ENCODE measurements around the gene INSYN2B. TPM values are rescaled to one million over a fixed set of nuclear protein-coding genes. Genes with fewer than 3 reads are reported as not detected.
"Not testable (repeated sequence)": the region's sequence is repeated elsewhere in the genome, so short reads cannot be mapped to it uniquely, and the experiment has no call there.

INSYN2B gene
- total and polyA plus RNA-seq, 2 of the 8 experiments (the other 6 are each of a cell fraction or from before 2014, with no cell fraction given): not detected

DNA sequence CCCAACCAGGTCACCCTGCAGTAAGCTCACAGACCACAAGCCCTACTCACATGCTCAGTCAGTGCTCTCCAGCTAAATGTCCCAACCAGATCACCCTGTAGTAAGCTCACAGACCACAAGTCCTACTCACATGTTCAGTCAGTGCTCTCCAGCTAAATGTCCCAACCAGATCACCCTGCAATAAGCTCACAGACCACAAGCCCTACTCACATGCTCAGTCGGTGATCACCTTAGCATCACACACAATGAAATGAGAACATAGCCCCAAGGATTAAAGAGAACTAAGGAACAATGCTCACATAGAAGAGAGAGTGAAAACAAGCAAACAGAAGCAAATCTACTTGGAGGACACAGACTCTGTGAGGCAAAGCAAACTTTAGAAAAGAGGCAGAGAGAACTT lies 145.8 kb downstream of the INSYN2B start:
- H4K5ac ChIP-seq (ENCODE audit: insufficient read length, low read depth, low read length); H2AK5ac ChIP-seq (ENCODE audit: low read depth, low read length); H3K36me3 ChIP-seq (ENCODE audit: control insufficient read depth in 2 of 4, insufficient read depth in 4 of 4, low read length in 3 of 4); H3K4ac ChIP-seq (replicated peaks; ENCODE audit: insufficient read length, low read depth, low read length); H4K91ac ChIP-seq (replicated peaks; ENCODE audit: insufficient read length, low read length); H2BK12ac ChIP-seq (ENCODE audit: low read depth, low read length); H2AFZ ChIP-seq (ENCODE audit: low read length); H2BK20ac ChIP-seq (ENCODE audit: low read length); H3K14ac ChIP-seq (ENCODE audit: insufficient read length); FAIRE-seq; H4K8ac ChIP-seq (ENCODE audit: extremely low read depth, insufficient read depth, low read length); POLR2A ChIA-PET (ENCODE audit: partially characterized antibody); H2BK15ac ChIP-seq (ENCODE audit: low read length); H3K9ac ChIP-seq (replicated peaks in 1 of 4; ENCODE audit: extremely low read depth in 1 of 4, low read depth in 3 of 4, low read length in 3 of 4); H3K4me2 ChIP-seq (ENCODE audit: insufficient read depth in 1 of 2, low read depth in 2 of 2, low read length in 2 of 2); H3K4me1 ChIP-seq (replicated peaks in 1 of 4; ENCODE audit: control insufficient read depth in 3 of 4, insufficient read depth in 4 of 4, low read length in 3 of 4); H3K23me2 ChIP-seq (ENCODE audit: low read depth, low read length); H3K79me2 ChIP-seq (ENCODE audit: control insufficient read depth in 1 of 2, insufficient read depth in 2 of 2, low read length in 2 of 2); CTCF ChIA-PET (ENCODE audit: partially characterized antibody); H3K27ac ChIP-seq (ENCODE audit: low read depth, low read length); H3K4me3 ChIP-seq (ENCODE audit: extremely low read depth in 1 of 4, insufficient read depth in 2 of 4, low read depth in 3 of 4, low read length in 4 of 4); H3K18ac ChIP-seq (ENCODE audit: extremely low read depth, low read length); H3K9me3 ChIP-seq (ENCODE audit: insufficient read depth in 2 of 2, low read depth in 1 of 2, low read length in 1 of 2); DNase-seq (ENCODE audit: low read depth in 1 of 2, low spot score in 2 of 2); H4K20me1 ChIP-seq (replicated peaks in 1 of 2; ENCODE audit: control insufficient read depth in 1 of 2, insufficient read depth in 2 of 2, low read length in 2 of 2); H3K27me3 ChIP-seq (replicated peaks in 1 of 4; ENCODE audit: control insufficient read depth in 3 of 4, extremely low read depth in 1 of 4, insufficient read depth in 3 of 4, low read length in 3 of 4); H3K79me1 ChIP-seq (ENCODE audit: low read depth, low read length); H3K23ac ChIP-seq (ENCODE audit: insufficient read length); H2BK120ac ChIP-seq (replicated peaks; ENCODE audit: low read depth, low read length); H2BK5ac ChIP-seq (ENCODE audit: low read depth, low read length); H3K56ac ChIP-seq (replicated peaks; ENCODE audit: insufficient read length, low read depth, low read length): not testable (repeated sequence)
- 100% methylated on average over 1 of the region's 1 CpG; no CpG with 5 or more reads in 1 of the 2 experiments for WGBS, 2 experiments (ENCODE audit: extremely low coverage in 1 of 2, insufficient coverage in 1 of 2, insufficient read length in 1 of 2, insufficient replicate concordance in 2 of 2, low coverage in 1 of 2, low lambda C conversion rate in 2 of 2, missing lambda C conversion rate in 1 of 2)

GRCh38 chr5:169833681-169834292 lies 146.5 kb downstream of the INSYN2B start:
- H2AK5ac ChIP-seq (ENCODE audit: low read depth, low read length); H3K79me2 ChIP-seq (ENCODE audit: control insufficient read depth in 1 of 2, insufficient read depth in 2 of 2, low read length in 2 of 2); H3K9ac ChIP-seq (replicated peaks in 1 of 4; ENCODE audit: extremely low read depth in 1 of 4, low read depth in 3 of 4, low read length in 3 of 4); DNase-seq (ENCODE audit: low read depth in 1 of 2, low spot score in 2 of 2); H3K4me1 ChIP-seq (replicated peaks in 1 of 4; ENCODE audit: control insufficient read depth in 3 of 4, insufficient read depth in 4 of 4, low read length in 3 of 4); H2AFZ ChIP-seq (ENCODE audit: low read length); H2BK20ac ChIP-seq (ENCODE audit: low read length); H2BK15ac ChIP-seq (ENCODE audit: low read length); H3K4ac ChIP-seq (replicated peaks; ENCODE audit: insufficient read length, low read depth, low read length); H2BK120ac ChIP-seq (replicated peaks; ENCODE audit: low read depth, low read length); H3K23ac ChIP-seq (ENCODE audit: insufficient read length); H3K14ac ChIP-seq (ENCODE audit: insufficient read length); H4K91ac ChIP-seq (replicated peaks; ENCODE audit: insufficient read length, low read length); H4K20me1 ChIP-seq (replicated peaks in 1 of 2; ENCODE audit: control insufficient read depth in 1 of 2, insufficient read depth in 2 of 2, low read length in 2 of 2); H4K5ac ChIP-seq (ENCODE audit: insufficient read length, low read depth, low read length); H3K79me1 ChIP-seq (ENCODE audit: low read depth, low read length); H3K4me2 ChIP-seq (ENCODE audit: insufficient read depth in 1 of 2, low read depth in 2 of 2, low read length in 2 of 2); H3K18ac ChIP-seq (ENCODE audit: extremely low read depth, low read length); H3K27ac ChIP-seq (ENCODE audit: low read depth, low read length); H2BK12ac ChIP-seq (ENCODE audit: low read depth, low read length); H3K56ac ChIP-seq (replicated peaks; ENCODE audit: insufficient read length, low read depth, low read length); H3K4me3 ChIP-seq (ENCODE audit: extremely low read depth in 1 of 4, insufficient read depth in 2 of 4, low read depth in 3 of 4, low read length in 4 of 4); H4K8ac ChIP-seq (ENCODE audit: extremely low read depth, insufficient read depth, low read length); H3K23me2 ChIP-seq (ENCODE audit: low read depth, low read length); H3K27me3 ChIP-seq (replicated peaks in 1 of 4; ENCODE audit: control insufficient read depth in 3 of 4, extremely low read depth in 1 of 4, insufficient read depth in 3 of 4, low read length in 3 of 4); FAIRE-seq; H3K9me3 ChIP-seq (ENCODE audit: insufficient read depth in 2 of 2, low read depth in 1 of 2, low read length in 1 of 2); H2BK5ac ChIP-seq (ENCODE audit: low read depth, low read length); H3K36me3 ChIP-seq (ENCODE audit: control insufficient read depth in 2 of 4, insufficient read depth in 4 of 4, low read length in 3 of 4); POLR2A ChIA-PET (ENCODE audit: partially characterized antibody): not testable (repeated sequence)
- CTCF ChIA-PET (ENCODE audit: partially characterized antibody): interaction anchor here (0.8 kb wide), 1 partner anchor 146 kb away, joined by 3 read pairs; the partner anchor contains the start of gene INSYN2B
- 95% methylated on average over 2 of the region's 2 CpGs; no CpG with 5 or more reads in 1 of the 2 experiments for WGBS, 2 experiments (ENCODE audit: extremely low coverage in 1 of 2, insufficient coverage in 1 of 2, insufficient read length in 1 of 2, insufficient replicate concordance in 2 of 2, low coverage in 1 of 2, low lambda C conversion rate in 2 of 2, missing lambda C conversion rate in 1 of 2)
